GM12801 (cell line): ENCODE results near the gene AHI1.

Source experiments
- TF ChIP-seq, protein P1 (sequence below): IDR thresholded peaks from one replicate; pipeline ENCODE4 v1.5.1; 2011; ENCODE audit warnings: control low read depth; ENCODE audit not compliant: insufficient read length; ENCODE audit errors: extremely low read depth

The AHI1 gene

DNA sequence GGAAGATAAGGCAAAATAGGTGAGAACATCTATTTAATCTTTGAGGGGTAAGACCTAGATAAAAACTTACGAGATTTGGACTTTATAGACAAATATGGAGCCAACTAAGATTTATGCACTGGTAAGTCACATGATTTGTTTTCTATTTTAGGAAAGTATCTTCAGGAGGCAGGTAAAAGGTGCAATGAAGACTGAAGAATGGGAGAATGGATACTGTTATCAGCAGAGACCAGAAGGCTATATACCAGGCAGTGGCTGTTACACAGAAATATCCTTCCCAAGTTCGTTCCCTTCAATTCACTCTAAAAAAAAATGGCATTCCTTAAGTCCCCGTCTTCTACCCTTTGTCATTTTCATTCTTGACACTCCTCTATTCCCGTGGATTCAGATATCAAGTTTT lies 192.7 kb downstream of the AHI1 start:
- TF ChIP-seq, protein P1, sequence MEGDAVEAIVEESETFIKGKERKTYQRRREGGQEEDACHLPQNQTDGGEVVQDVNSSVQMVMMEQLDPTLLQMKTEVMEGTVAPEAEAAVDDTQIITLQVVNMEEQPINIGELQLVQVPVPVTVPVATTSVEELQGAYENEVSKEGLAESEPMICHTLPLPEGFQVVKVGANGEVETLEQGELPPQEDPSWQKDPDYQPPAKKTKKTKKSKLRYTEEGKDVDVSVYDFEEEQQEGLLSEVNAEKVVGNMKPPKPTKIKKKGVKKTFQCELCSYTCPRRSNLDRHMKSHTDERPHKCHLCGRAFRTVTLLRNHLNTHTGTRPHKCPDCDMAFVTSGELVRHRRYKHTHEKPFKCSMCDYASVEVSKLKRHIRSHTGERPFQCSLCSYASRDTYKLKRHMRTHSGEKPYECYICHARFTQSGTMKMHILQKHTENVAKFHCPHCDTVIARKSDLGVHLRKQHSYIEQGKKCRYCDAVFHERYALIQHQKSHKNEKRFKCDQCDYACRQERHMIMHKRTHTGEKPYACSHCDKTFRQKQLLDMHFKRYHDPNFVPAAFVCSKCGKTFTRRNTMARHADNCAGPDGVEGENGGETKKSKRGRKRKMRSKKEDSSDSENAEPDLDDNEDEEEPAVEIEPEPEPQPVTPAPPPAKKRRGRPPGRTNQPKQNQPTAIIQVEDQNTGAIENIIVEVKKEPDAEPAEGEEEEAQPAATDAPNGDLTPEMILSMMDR: no peak

DNA sequence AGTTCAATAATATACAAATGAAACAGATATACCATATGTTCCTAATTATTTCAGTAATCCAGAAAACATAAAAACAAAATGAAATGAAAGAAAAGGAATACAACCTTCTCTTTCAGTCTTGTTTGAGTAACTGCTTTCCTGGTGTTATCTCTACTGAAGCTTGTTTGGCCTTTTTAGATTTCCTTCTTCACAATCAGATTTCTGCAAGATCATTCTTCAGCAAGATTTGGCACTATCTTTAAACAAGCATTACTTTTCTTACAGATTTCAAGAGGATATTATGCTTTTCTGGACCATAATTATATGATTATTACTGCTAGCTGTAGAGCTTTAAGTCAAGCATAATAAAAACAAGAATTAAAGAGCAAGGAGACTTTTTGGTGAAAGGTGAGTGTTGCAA lies 196.2 kb downstream of the AHI1 start:
- TF ChIP-seq, protein P1: no peak

DNA sequence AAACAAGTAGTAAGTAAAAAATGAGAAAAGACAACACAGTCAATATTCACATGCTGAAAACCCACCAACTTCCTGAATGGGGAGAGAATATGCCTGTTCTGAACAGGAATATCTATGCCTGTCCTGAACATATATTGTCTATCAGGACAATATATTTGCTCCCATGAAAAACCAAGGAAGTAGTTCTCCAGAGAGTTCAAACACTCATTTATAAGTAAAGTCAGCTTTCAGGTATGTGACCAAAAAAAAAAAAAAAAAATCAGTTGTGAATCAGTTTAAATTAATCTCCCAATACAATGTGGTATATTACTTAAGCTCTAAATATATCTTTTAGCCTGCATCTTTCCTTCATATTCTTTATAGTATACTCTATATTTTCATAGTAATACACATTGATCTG lies 197.0 kb downstream of the AHI1 start:
- TF ChIP-seq, protein P1: no peak

DNA sequence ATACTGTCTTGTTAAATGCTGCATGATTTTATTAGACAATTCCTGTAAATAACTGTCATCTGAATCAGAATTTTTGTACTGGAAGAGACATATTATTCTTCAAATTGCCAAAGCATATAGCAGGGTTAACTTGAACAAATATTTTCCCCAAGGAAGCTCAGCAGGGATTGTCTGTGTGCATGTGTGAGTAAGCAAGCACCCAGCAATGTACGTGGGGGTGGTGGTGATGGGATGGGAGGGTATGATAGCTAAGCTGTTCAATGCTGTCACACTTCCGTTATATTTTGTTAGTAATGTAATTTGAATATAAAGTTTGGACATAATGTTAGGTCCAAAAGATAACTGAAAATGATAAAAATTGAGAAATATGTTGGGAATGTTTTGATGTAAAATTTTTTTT lies 198.3 kb downstream of the AHI1 start:
- TF ChIP-seq, protein P1: no peak

DNA sequence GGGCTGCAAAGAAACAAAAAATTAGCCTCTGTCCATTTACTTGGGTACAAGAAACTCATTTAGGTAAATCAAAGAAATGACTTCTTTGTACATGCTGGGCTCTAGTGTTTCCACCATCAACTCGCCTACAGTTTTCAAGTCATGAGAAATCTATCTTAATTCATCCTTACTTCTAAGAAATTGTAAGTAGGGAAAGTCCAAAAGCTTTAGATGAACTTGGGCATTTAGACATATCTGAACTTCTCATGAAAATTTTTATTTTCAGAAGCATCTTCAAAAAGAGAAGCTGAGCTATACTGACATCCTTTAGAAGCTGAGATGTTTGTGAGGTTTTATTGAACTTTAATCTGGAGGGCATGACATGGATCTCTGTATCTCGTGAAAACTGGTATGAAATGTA lies 199.1 kb downstream of the AHI1 start:
- TF ChIP-seq, protein P1: no peak

DNA sequence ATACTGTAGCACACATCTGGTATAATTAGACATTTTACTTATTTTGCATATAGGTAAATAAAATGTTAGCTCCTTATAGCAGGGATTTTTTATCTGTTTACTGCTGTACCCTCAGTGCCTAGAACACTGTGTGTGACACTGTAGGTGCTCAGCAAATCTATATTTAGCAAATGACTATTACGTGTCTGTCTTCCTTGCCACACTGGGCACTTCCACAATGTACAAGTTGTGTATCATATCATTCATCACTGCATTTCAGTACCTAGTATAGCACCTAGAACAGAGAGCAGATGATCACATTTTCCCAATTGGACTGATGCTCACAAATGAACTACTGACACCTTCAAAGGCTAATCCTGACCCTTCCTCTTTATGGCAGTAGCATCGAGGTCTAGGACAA lies 200.8 kb downstream of the AHI1 start:
- TF ChIP-seq, protein P1: no peak

DNA sequence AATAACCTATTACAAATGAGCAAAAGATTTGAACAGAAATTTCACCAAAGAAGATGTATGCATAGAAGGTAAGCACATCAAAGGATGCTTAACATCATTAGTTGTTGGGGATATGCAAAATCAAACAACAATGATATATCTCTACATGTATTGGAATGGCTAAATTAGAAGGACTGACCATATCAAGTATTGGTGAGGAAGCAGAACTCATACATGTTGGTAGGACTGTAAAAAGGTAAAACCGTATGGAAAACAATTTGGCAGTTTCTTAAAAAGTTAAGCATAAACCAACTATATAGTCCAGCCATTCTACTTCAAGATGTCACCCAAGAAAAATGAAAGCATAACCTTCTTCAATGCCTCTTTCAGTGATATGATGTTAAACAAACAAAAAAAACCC lies 202.5 kb downstream of the AHI1 start:
- TF ChIP-seq, protein P1: no peak
